HepG2 (cell line): ENCODE measurements around the gene NTN3. TPM values are rescaled to one million over a fixed set of nuclear protein-coding genes. Genes with fewer than 3 reads are reported as not detected.

Experiments
- ARHGAP35 ChIP-seq: sonication (generic); formaldehyde crosslinking; IDR thresholded peaks from 2 replicates; pipeline ENCODE4 v1.9.0; 2022; ENCODE audit warnings: mild to moderate bottlenecking, inconsistent platforms, moderate library complexity, missing genetic modification reagents, borderline replicate concordance
- ASH2L ChIP-seq: fragments of 300-600, 200-600 bp; sonication (generic); IDR thresholded peaks from 2 replicates; pipeline ENCODE4 v1.7.0; 2017; ENCODE audit warnings: low read depth, mild to moderate bottlenecking, moderate library complexity, mixed read lengths, low read length; ENCODE audit not compliant: insufficient read length
- CCDC6 ChIP-seq: sonication (generic); formaldehyde crosslinking; IDR thresholded peaks from 2 replicates; pipeline ENCODE4 v1.8.1; 2022; ENCODE audit warnings: mild to moderate bottlenecking, missing genetic modification reagents, moderate library complexity
- DZIP1 ChIP-seq: sonication (generic); formaldehyde crosslinking; IDR thresholded peaks from 2 replicates; pipeline ENCODE4 v1.5.0; 2020; ENCODE audit warnings: mild to moderate bottlenecking, missing genetic modification reagents
- EHMT2 ChIP-seq: fragments of 200-600 bp; sonication (generic); IDR thresholded peaks from 2 replicates; pipeline ENCODE4 v1.7.0; 2017; ENCODE audit warnings: antibody characterized with exemption, low read depth, low read length, borderline replicate concordance
- HIC2 ChIP-seq: sonication (generic); formaldehyde crosslinking; IDR thresholded peaks from 2 replicates; pipeline ENCODE4 v1.9.0; 2022; ENCODE audit warnings: low read depth, missing genetic modification reagents
- HMGXB4 ChIP-seq, 2 experiments: sonication (generic) in 1 of 2; formaldehyde crosslinking in 1 of 2; IDR thresholded peaks; 2 replicates each; pipeline versions ENCODE4 v1.4.0 to v1.6.1; 2018 to 2020; ENCODE audit warnings: missing genetic modification reagents in 2 of 2, borderline replicate concordance in 1 of 2, low read depth in 1 of 2, mild to moderate bottlenecking in 1 of 2, missing biosample characterization in 1 of 2
- ISX ChIP-seq: sonication (generic); formaldehyde crosslinking; conservative IDR thresholded peaks from 2 replicates; pipeline ENCODE4 v1.5.0; 2020; ENCODE audit warnings: missing genetic modification reagents
- PPARG ChIP-seq: conservative IDR thresholded peaks from 2 replicates; pipeline ENCODE4 v1.6.1; 2016; ENCODE audit warnings: missing biosample characterization, missing genetic modification reagents
- SRSF9 ChIP-seq: fragments of 200-400 bp; formaldehyde crosslinking; IDR thresholded peaks from 2 replicates; pipeline ENCODE4 v1.6.1; 2018; ENCODE audit warnings: borderline replicate concordance, mild to moderate bottlenecking, low read depth, low read length; ENCODE audit not compliant: insufficient read depth, poor library complexity, severe bottlenecking
- ZBTB39 ChIP-seq: sonication (generic); formaldehyde crosslinking; IDR thresholded peaks from 2 replicates; pipeline ENCODE4 v1.5.0; 2020; ENCODE audit warnings: missing genetic modification reagents
- ZFP90 ChIP-seq: sonication (generic); formaldehyde crosslinking; IDR thresholded peaks from 2 replicates; pipeline ENCODE4 v1.8.0; 2022; ENCODE audit warnings: missing genetic modification reagents, mild to moderate bottlenecking, inconsistent platforms, borderline replicate concordance
- ZIK1 ChIP-seq: sonication (generic); formaldehyde crosslinking; IDR thresholded peaks from 2 replicates; pipeline ENCODE4 v1.5.0; 2020; ENCODE audit warnings: mild to moderate bottlenecking, low read depth, missing genetic modification reagents, borderline replicate concordance
- ZNF557 ChIP-seq: sonication (generic); formaldehyde crosslinking; IDR thresholded peaks from 2 replicates; pipeline ENCODE4 v1.4.0; 2020; ENCODE audit warnings: missing genetic modification reagents
- ZNF691 ChIP-seq: sonication (generic); formaldehyde crosslinking; IDR thresholded peaks from 2 replicates; pipeline ENCODE4 v1.4.0; 2020; ENCODE audit warnings: missing genetic modification reagents, low read depth, mild to moderate bottlenecking, borderline replicate concordance
- ZNF790 ChIP-seq: sonication (generic); formaldehyde crosslinking; IDR thresholded peaks from 2 replicates; pipeline ENCODE4 v1.8.0; 2022; ENCODE audit warnings: missing genetic modification reagents, mild to moderate bottlenecking, borderline replicate concordance
- ZNF839 ChIP-seq: sonication (generic); formaldehyde crosslinking; IDR thresholded peaks from 2 replicates; pipeline ENCODE4 v1.4.0; 2020; ENCODE audit warnings: missing genetic modification reagents, mild to moderate bottlenecking, borderline replicate concordance
- polyA plus RNA-seq, 8 experiments: library from polyadenylated mRNA; depleted of rRNA in 3 of 8; stranded (reverse) in 7 of 8; unstranded in 1 of 8; fragments of >200 nt; fragmentation: Illumina TruSeq in 4 of 8; extraction: Trizol in 4 of 8; gene quantifications; 2 replicates each; pipeline versions ENCODE4 v1.2.1 to v1.2.3, GENCODE V29; 2011 to 2016; ENCODE audit warnings: low read depth in 4 of 8, missing spikeins in 1 of 8, mixed read lengths in 1 of 8; ENCODE audit not compliant: insufficient read depth in 1 of 8
- total RNA-seq, 5 experiments: library from RNA; depleted of rRNA; stranded (reverse); fragments of >200 nt; fragmentation: Illumina TruSeq; extraction: Trizol; gene quantifications; 2 replicates each; pipeline ENCODE4 v1.2.3, GENCODE V29; 2016; ENCODE audit warnings: low read depth in 1 of 5

The NTN3 gene
- total and polyA plus RNA-seq, 2 of the 13 experiments (the other 11 are each of a cell fraction or from before 2014, with no cell fraction given) = 0.09 to 0.20 TPM

DNA sequence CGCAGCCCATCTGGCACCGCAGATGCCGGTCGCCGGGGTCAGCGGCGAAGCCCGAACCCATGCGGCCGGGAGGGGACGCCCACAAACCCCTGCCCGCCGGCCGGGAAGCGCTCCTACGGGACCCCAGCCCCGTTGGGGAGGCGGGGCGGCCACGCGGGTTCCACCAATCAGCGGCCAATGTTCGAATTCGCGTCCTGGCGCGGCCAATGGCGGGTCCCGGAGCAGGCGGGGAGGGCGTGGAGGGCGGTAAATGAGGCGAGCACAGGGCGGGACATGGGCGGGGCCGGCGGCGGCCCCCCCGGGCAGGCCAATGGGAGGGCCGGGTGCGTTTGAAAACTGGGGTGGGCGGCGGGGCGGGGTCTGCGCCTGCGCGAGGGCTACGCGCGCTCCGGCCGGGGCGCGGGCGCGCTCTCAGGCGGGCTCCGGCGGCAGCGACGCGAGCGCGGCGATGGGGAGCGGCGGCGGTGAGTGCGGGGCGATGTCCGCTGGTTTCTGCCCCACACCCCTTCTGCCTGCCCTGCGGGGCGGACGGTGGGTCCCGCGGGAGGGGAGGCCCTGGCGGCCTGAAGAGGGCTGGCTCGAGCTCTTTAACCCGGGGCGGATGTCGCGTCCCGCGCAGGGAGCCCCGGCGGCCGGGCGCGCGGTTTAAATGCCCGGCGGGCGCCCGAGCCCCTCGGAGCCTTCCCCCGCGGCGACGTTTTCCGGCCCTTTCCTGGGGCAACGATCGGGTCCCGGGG, 41.9 kb upstream of the NTN3 start, which contains the start of gene CCNF (continued):
- TF ChIP-seq HMGXB4 (CRISPR knock-in tag; IDR thresholded peaks at IDR 0.05; ENCODE audit: borderline replicate concordance in 1 of 2, low read depth in 1 of 2) = peak in 1 of 2 experiments; percentile 38; a peak in 2 of 4 replicates
- TF ChIP-seq ZFP90 (CRISPR knock-in tag) = 0 out of 2 replicates have a peak, but pooled peaks have one; percentile 68
- no peak for TF ChIP-seq ARHGAP35 (CRISPR knock-in tag)
- TF ChIP-seq ISX (CRISPR knock-in tag) = no peak; the same call in 1 of the 2 replicates
- no peak for TF ChIP-seq DZIP1 (CRISPR knock-in tag)
- TF ChIP-seq ZIK1 (CRISPR knock-in tag) = peak; percentile 32; the same call in 1 of the 2 replicates
- TF ChIP-seq EHMT2 = no peak
- TF ChIP-seq ZNF691 (CRISPR knock-in tag) = 0 out of 2 replicates have a peak, but pooled peaks have one; percentile 4
- peak; percentile 84; the same call in 1 of the 2 replicates for TF ChIP-seq CCDC6 (CRISPR knock-in tag)
- no peak; the same call in 1 of the 2 replicates for TF ChIP-seq HIC2
- TF ChIP-seq PPARG = no peak
- peak; percentile 83 for TF ChIP-seq ZNF790 (CRISPR knock-in tag)
- 0 out of 2 replicates have a peak, but pooled peaks have one; percentile 50 for TF ChIP-seq ZNF557
- TF ChIP-seq ZBTB39 (CRISPR knock-in tag) = no peak
- TF ChIP-seq SRSF9 = no peak
- TF ChIP-seq ZNF839 (CRISPR knock-in tag) = no peak
- TF ChIP-seq ASH2L = peak; percentile 64
